Activated gamma-delta T cell treated with anti-CD3 and anti-CD28 coated beads, Interleukin-2, amount 50 U/mL, for 16 hours (primary cell): ENCODE measurements around the gene TRMT11.
"Not testable (repeated sequence)": the region's sequence is repeated elsewhere in the genome, so short reads cannot be mapped to it uniquely, and the experiment has no call there.

ENCODE experiments used
- DNase-seq: peaks from one replicate; pipeline ENCODE4 v3.0.0-alpha.2; 2020; ENCODE audit warnings: low read depth

Gene TRMT11

GRCh38 chr6:125994670-125995488 is 8.5 kb downstream of the TRMT11 start:
- DNase-seq: no peak

- peak; percentile 37 for DNase-seq
These were observed 9.7 kb downstream of the TRMT11 start for GRCh38 chr6:125995972-125996580.

- no peak for DNase-seq
These were observed 16.7 kb downstream of the TRMT11 start for GRCh38 chr6:126002755-126003679.

- no peak for DNase-seq
These were observed 21.5 kb downstream of the TRMT11 start for GRCh38 chr6:126007800-126008199.

- DNase-seq: no peak
These were observed 23.7 kb downstream of the TRMT11 start for GRCh38 chr6:126010040-126010439.

GRCh38 chr6:126015863-126016262 is 29.5 kb downstream of the TRMT11 start:
- no peak for DNase-seq

GRCh38 chr6:126016591-126016990 is 30.3 kb downstream of the TRMT11 start:
- DNase-seq: no peak

- DNase-seq: no peak
These were observed 31.3 kb downstream of the TRMT11 start for GRCh38 chr6:126017668-126018067.

- no peak for DNase-seq
These were observed 34.1 kb downstream of the TRMT11 start for GRCh38 chr6:126020305-126021050.

GRCh38 chr6:126023474-126023873 is 37.1 kb downstream of the TRMT11 start:
- not testable (repeated sequence) for DNase-seq

- DNase-seq: no peak
These were observed 39.7 kb downstream of the TRMT11 start for GRCh38 chr6:126026001-126026400.

GRCh38 chr6:126027601-126028000 is 41.3 kb downstream of the TRMT11 start:
- no peak for DNase-seq

- DNase-seq: no peak
These were observed 43.7 kb downstream of the TRMT11 start for GRCh38 chr6:126030045-126030444.

- DNase-seq: no peak
These were observed 47.4 kb downstream of the TRMT11 start for GRCh38 chr6:126033696-126034095.

GRCh38 chr6:126034656-126035055 is 48.3 kb downstream of the TRMT11 start:
- no peak for DNase-seq

- DNase-seq: no peak
These were observed 49.4 kb downstream of the TRMT11 start for GRCh38 chr6:126035764-126036163.

GRCh38 chr6:126038234-126038633 is 51.9 kb downstream of the TRMT11 start:
- no peak for DNase-seq

- DNase-seq: no peak
These were observed 52.9 kb downstream of the TRMT11 start for GRCh38 chr6:126039284-126039683.

GRCh38 chr6:126040394-126040793 is 54.1 kb downstream of the TRMT11 start:
- DNase-seq: no peak

- DNase-seq: no peak
These were observed 54.5 kb downstream of the TRMT11 start for GRCh38 chr6:126040826-126041225.

- DNase-seq: no peak
These were observed 55.2 kb downstream of the TRMT11 start for GRCh38 chr6:126041516-126041915.

- DNase-seq: no peak
These were observed 55.7 kb downstream of the TRMT11 start for GRCh38 chr6:126042001-126042419.
